GM11168 (cell line): ENCODE measurements around the gene RPL4.
"Not testable (repeated sequence)": the region's sequence is repeated elsewhere in the genome, so short reads cannot be mapped to it uniquely, and the experiment has no call there.

Experiments used
- in situ Hi-C: fragments of 300-500 bp; cut with MboI; formaldehyde crosslinking; loops from one replicate; pipeline ENCODE4 v1.12.0; 2022; ENCODE audit warnings: low sequenced_read_pairs; ENCODE audit not compliant: unreplicated experiment

RPL4 gene

GRCh38 chr15:66504563-66505429 lies at the start of gene RPL4, which contains the start of gene ZWILCH:
RPL4 (minus strand) TSS chr15:66504855; CDS start chr15:66504790, 65 bp downstream.
ZWILCH (plus strand) TSS chr15:66505326; CDS start chr15:66505339, 13 bp downstream.
- in situ Hi-C loops = no loop called here

- in situ Hi-C loops = no loop called here
Measured at GRCh38 chr15:66545255-66545654, 40.6 kb upstream of the RPL4 start.

- in situ Hi-C loops = no loop called here
Measured at GRCh38 chr15:66542896-66543295, 38.2 kb upstream of the RPL4 start.

GRCh38 chr15:66535056-66535455 lies 30.4 kb upstream of the RPL4 start:
- in situ Hi-C loops = no loop called here

- in situ Hi-C loops = no loop called here
Measured at GRCh38 chr15:66524838-66525237, 20.2 kb upstream of the RPL4 start.

- in situ Hi-C loops = no loop called here
Measured at GRCh38 chr15:66523926-66524325, 19.3 kb upstream of the RPL4 start.

- in situ Hi-C loops = no loop called here
Measured at GRCh38 chr15:66515901-66516322, 11.3 kb upstream of the RPL4 start.

GRCh38 chr15:66514586-66514985 lies 9.9 kb upstream of the RPL4 start:
- in situ Hi-C loops = no loop called here

GRCh38 chr15:66508293-66508883 lies 3.7 kb upstream of the RPL4 start:
- in situ Hi-C loops = no loop called here

- in situ Hi-C loops = no loop called here
Measured at GRCh38 chr15:66505818-66506217, 1.2 kb upstream of the RPL4 start.

GRCh38 chr15:66505430-66505811 lies 766 bp upstream of the RPL4 start:
- in situ Hi-C loops = no loop called here

GRCh38 chr15:66503780-66504562 lies 684 bp downstream of the RPL4 start:
- in situ Hi-C loops = no loop called here

- in situ Hi-C loops = not testable (repeated sequence)
Measured at GRCh38 chr15:66503041-66503648, 1.5 kb downstream of the RPL4 start.

- in situ Hi-C loops = no loop called here
Measured at GRCh38 chr15:66502491-66502890, 2.2 kb downstream of the RPL4 start.

- in situ Hi-C loops = not testable (repeated sequence)
Measured at GRCh38 chr15:66500346-66500745, 4.3 kb downstream of the RPL4 start.

GRCh38 chr15:66498501-66499386 lies 5.9 kb downstream of the RPL4 start:
- in situ Hi-C loops = loop anchor here (25.0 kb wide), 1 partner anchor 111 kb away; the partner anchor contains the start of gene MAP2K1

GRCh38 chr15:66497502-66498455 lies 6.9 kb downstream of the RPL4 start, which contains the start of gene SNAPC5:
SNAPC5 (minus strand) TSS chr15:66497762; CDS start chr15:66497731, 31 bp downstream.
- in situ Hi-C loops = loop anchor here (25.0 kb wide), 1 partner anchor 110 kb away; the partner anchor contains the start of gene MAP2K1

- in situ Hi-C loops = loop anchor here (25.0 kb wide), 1 partner anchor 110 kb away; the partner anchor contains the start of gene MAP2K1
Measured at GRCh38 chr15:66496951-66497501, 7.6 kb downstream of the RPL4 start.
